Transverse colon (tissue), 4 donors: ENCODE measurements around the gene CBL. TPM values are rescaled to one million over a fixed set of nuclear protein-coding genes. Genes with fewer than 3 reads are reported as not detected.
"Not testable (repeated sequence)": the region's sequence is repeated elsewhere in the genome, so short reads cannot be mapped to it uniquely, and the experiment has no call there.

ENCODE experiments used
- DNase-seq: peaks from one replicate; pipeline ENCODE4 v3.0.0-alpha.2; 2019
- H3K27ac ChIP-seq, 4 donors: fragments of 200-600 bp; sonication (generic); 2 replicates each; pipeline ENCODE4 v1.5.1; 2016 to 2018; ENCODE audit warnings: inconsistent platforms in 4 of 4
- H3K27me3 ChIP-seq: fragments of 200-600 bp; sonication (generic); 2 replicates; pipeline ENCODE4 v1.5.1; 2017; ENCODE audit warnings: inconsistent platforms
- H3K36me3 ChIP-seq, 4 donors: fragments of 200-600 bp; sonication (generic); 2 replicates each; pipeline ENCODE4 v1.5.1; 2017 to 2019; ENCODE audit warnings: inconsistent platforms in 4 of 4
- H3K4me1 ChIP-seq, 4 donors: fragments of 200-600 bp; sonication (generic); 2 replicates each; pipeline ENCODE4 v1.5.1; 2017 to 2020; ENCODE audit warnings: inconsistent platforms in 4 of 4
- H3K4me3 ChIP-seq, 4 donors: fragments of 200-600 bp; sonication (generic); 1 replicate in 1 of 4; 2 replicates in 3 of 4; pipeline versions ENCODE4 v1.5.1 to v1.6.1; 2017 to 2019; ENCODE audit warnings: inconsistent platforms in 4 of 4
- H3K9me3 ChIP-seq, 2 donors: fragments of 200-600 bp; sonication (generic); 2 replicates each; pipeline ENCODE4 v1.5.1; 2017 to 2019; ENCODE audit warnings: inconsistent platforms in 2 of 2
- EP300 ChIP-seq: sonication (generic); formaldehyde crosslinking; IDR thresholded peaks from one replicate; pipeline ENCODE4 v1.6.1; 2017; ENCODE audit warnings: antibody characterized with exemption, low read depth
- POLR2A ChIP-seq: fragments of 450-650 bp; IDR thresholded peaks from one replicate; pipeline ENCODE4 v1.6.1; 2016; ENCODE audit warnings: antibody characterized with exemption, mild to moderate bottlenecking, moderate library complexity
- POLR2AphosphoS5 ChIP-seq, 3 donors: sonication (generic); formaldehyde crosslinking; IDR thresholded peaks; one replicate each; pipeline ENCODE4 v1.6.1; 2016; ENCODE audit warnings: antibody characterized with exemption in 3 of 3
- WGBS, 2 donors: methylation state at CpG; one replicate each; pipeline ENCODE4 v1.1.5; 2018; ENCODE audit warnings: low coverage in 1 of 2; 5-methylcytosine and 5-hydroxymethylcytosine counted together
- in situ Hi-C, 4 donors: fragments of 200-750 bp; cut with MboI; loops; one replicate each; pipeline versions ENCODE4 v1.15.0 to v1.15.1; 2017; ENCODE audit warnings: low sequenced_read_pairs in 3 of 4, low pct_ligation_motif_present in 1 of 4, low pct_unique_long_range_greater_than_20kb in 1 of 4
- intact Hi-C: fragments of 100-400 bp; cut with DNase I; formaldehyde crosslinking; loops from one replicate; pipeline ENCODE4 v1.15.1; 2023; ENCODE audit warnings: low total_unique reads
- total RNA-seq, 4 donors: library from RNA; depleted of rRNA; stranded (reverse); fragments of >200 nt; gene quantifications; one replicate each; pipeline ENCODE4 v1.1.0, GENCODE V29; 2016
- TF ChIP-seq, protein P1 (sequence below), 5 experiments: fragments of 200-600 bp in 3 of 5; fragments of 450-650 bp in 2 of 5; sonication (generic) in 3 of 5; IDR thresholded peaks; 1 replicate in 2 of 5; 2 replicates in 3 of 5; pipeline ENCODE4 v1.5.1; 2016 to 2017; ENCODE audit warnings: antibody characterized with exemption in 5 of 5, inconsistent platforms in 3 of 5, mild to moderate bottlenecking in 2 of 5, moderate library complexity in 1 of 5

Gene CBL
- total RNA-seq, 4 donors from 2014 or later = 6.8 to 18.7 (median 12.4) TPM

DNA sequence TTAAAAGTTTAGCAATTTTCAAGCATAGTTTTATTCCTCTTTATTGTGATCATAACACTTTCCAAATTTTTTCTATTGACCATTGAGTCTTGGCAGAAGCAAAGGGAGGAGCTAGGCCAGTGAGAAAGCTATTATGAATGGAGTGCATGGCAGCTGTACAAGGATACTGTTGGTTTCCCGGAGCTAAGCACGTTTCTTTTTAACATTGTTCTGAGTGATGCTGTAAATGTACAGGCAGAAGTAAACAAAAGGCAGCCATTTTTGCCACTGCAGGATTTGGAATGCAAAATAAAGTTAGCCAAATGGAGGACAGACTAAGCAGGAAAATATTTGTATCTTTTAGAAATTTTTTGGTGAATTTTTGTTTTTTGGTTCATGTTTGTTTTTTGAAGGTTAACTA lies 16.2 kb downstream of the CBL start:
- DNase-seq = no peak
- H3K27me3 ChIP-seq = no peaks in the 10 kb centered on the region
- H3K4me1 ChIP-seq = peaks cover 0 to 14% (median 7%) of the 10 kb centered on the region in 4 donors
- no peaks in the 10 kb centered on the region for H3K9me3 ChIP-seq
- 15 to 23% methylated on average over 2 of the region's 2 CpGs for WGBS, 2 donors
- TF ChIP-seq EP300 (no peak), POLR2A (no peak), POLR2AphosphoS5 (IDR thresholded peaks at IDR 0.05) (no peak)
- TF ChIP-seq, protein P1, sequence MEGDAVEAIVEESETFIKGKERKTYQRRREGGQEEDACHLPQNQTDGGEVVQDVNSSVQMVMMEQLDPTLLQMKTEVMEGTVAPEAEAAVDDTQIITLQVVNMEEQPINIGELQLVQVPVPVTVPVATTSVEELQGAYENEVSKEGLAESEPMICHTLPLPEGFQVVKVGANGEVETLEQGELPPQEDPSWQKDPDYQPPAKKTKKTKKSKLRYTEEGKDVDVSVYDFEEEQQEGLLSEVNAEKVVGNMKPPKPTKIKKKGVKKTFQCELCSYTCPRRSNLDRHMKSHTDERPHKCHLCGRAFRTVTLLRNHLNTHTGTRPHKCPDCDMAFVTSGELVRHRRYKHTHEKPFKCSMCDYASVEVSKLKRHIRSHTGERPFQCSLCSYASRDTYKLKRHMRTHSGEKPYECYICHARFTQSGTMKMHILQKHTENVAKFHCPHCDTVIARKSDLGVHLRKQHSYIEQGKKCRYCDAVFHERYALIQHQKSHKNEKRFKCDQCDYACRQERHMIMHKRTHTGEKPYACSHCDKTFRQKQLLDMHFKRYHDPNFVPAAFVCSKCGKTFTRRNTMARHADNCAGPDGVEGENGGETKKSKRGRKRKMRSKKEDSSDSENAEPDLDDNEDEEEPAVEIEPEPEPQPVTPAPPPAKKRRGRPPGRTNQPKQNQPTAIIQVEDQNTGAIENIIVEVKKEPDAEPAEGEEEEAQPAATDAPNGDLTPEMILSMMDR (IDR thresholded peaks at IDR 0.05) = no peak
- intact Hi-C loops (no loop called here), in situ Hi-C loops (no loop called here)
- peak overlapping the region in 3 of 4 donors; percentile 17 to 41 (median 35) for H3K27ac ChIP-seq
- H3K36me3 ChIP-seq = no peaks in the 10 kb centered on the region
- H3K4me3 ChIP-seq = no peak overlapping the region

DNA sequence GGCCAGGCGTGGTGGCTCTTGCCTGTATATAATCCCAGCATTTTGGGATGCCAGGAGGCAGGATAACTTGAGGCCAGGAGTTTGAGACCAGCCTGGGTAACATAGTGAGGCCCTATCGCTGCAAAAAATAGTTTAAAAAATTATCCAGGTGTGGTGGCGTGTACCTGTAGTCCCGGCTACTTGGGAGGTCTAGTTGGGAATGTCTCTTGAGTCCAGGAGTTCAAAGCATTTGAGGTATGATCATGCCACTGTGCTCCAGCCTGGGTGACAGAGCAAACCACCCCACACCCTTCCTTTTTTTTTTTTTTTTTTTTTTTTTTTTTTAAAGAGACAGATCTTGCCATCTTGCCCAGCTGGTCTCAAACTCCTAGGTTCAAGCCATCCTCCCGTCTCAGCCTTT lies 16.8 kb downstream of the CBL start:
- Histone ChIP-seq H3K36me3 (no peaks in the 10 kb centered on the region), H3K9me3 (no peaks in the 10 kb centered on the region), H3K4me1 (peaks cover 0 to 20% (median 7%) of the 10 kb centered on the region in 4 donors), H3K27ac (peak overlapping the region in 3 of 4 donors; percentile 17 to 41 (median 35)), H3K4me3 (no peak overlapping the region), H3K27me3 (no peaks in the 10 kb centered on the region)
- intact Hi-C loops = no loop called here
- 93 to 100% methylated on average over 2 to 5 of the region's 5 CpGs for WGBS, 2 donors
- TF ChIP-seq POLR2AphosphoS5 (IDR thresholded peaks at IDR 0.05) = no peak
- TF ChIP-seq EP300 = no peak
- TF ChIP-seq, protein P1 (IDR thresholded peaks at IDR 0.05) = no peak
- TF ChIP-seq POLR2A = no peak
- DNase-seq = no peak
- in situ Hi-C loops = no loop called here

- DNase-seq = no peak
- 94 to 100% methylated on average over 1 of the region's 1 CpG for WGBS, 2 donors
- H3K9me3 ChIP-seq = no peaks in the 10 kb centered on the region
- TF ChIP-seq POLR2AphosphoS5 (IDR thresholded peaks at IDR 0.05) (no peak), EP300 (no peak), POLR2A (no peak)
- TF ChIP-seq, protein P1 (IDR thresholded peaks at IDR 0.05) = no peak
- H3K36me3 ChIP-seq = no peaks in the 10 kb centered on the region
- H3K27me3 ChIP-seq = no peaks in the 10 kb centered on the region
- in situ Hi-C loops = no loop called here
- no peak overlapping the region for H3K27ac ChIP-seq
- peaks cover 4 to 25% (median 7%) of the 10 kb centered on the region in 4 donors for H3K4me1 ChIP-seq
- no peak overlapping the region for H3K4me3 ChIP-seq
- intact Hi-C loops = no loop called here
Measured at GRCh38 chr11:119223856-119224255, 17.7 kb downstream of the CBL start.

DNA sequence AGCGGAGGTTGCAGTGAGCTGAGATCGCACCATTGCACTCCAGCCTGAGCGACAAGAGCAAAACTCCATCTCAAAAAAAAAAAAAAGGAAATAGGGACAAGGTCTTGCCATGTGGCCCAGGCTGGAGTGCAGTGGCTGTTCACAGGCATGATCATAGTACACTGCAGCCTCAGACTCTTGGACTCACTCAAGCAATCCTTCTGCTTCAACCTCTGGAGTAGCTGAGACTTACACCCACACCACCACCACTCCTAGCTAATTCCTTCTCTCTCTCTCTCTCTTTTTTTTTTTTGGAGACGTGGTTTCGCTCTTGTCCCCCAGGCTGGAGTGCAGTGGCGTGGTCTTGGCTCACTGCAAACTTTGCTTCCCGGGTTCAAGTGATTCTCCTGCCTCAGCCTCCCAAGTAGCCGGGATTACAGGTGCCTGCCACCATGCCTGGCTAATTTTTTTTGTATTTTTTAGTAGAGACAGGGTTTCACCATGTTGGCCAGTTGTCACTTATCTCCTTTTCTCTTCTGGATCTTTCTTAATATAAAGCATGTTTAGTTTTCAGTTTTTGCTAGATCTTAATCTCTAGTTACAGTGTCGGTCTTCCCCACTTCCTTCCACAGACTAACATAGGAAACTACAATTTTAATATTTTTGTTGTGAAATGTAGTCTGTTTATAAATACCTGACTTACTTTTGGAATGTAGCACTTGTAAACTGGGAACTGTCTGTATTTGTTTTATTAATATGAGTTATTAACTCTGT lies 22.6 kb downstream of the CBL start:
- DNase-seq, H3K4me3 ChIP-seq, H3K27me3 ChIP-seq, H3K27ac ChIP-seq, H3K9me3 ChIP-seq, H3K36me3 ChIP-seq, intact Hi-C loops, in situ Hi-C loops: not testable (repeated sequence)
- peaks cover 0 to 20% (median 4%) of the 10 kb centered on the region in 4 donors for H3K4me1 ChIP-seq
- 82 to 91% methylated on average over 2 to 9 of the region's 9 CpGs for WGBS, 2 donors
